Transverse colon (tissue), 4 donors: ENCODE measurements around the gene MMRN2. TPM values are rescaled to one million over a fixed set of nuclear protein-coding genes. Genes with fewer than 3 reads are reported as not detected.
"Not testable (repeated sequence)": the region's sequence is repeated elsewhere in the genome, so short reads cannot be mapped to it uniquely, and the experiment has no call there.

Experiments used
- DNase-seq: peaks from one replicate; pipeline ENCODE4 v3.0.0-alpha.2; 2019
- H3K27ac ChIP-seq, 4 donors: fragments of 200-600 bp; sonication (generic); 2 replicates each; pipeline ENCODE4 v1.5.1; 2016 to 2018; ENCODE audit warnings: inconsistent platforms in 4 of 4
- H3K27me3 ChIP-seq: fragments of 200-600 bp; sonication (generic); 2 replicates; pipeline ENCODE4 v1.5.1; 2017; ENCODE audit warnings: inconsistent platforms
- H3K36me3 ChIP-seq, 4 donors: fragments of 200-600 bp; sonication (generic); 2 replicates each; pipeline ENCODE4 v1.5.1; 2017 to 2019; ENCODE audit warnings: inconsistent platforms in 4 of 4
- H3K4me1 ChIP-seq, 4 donors: fragments of 200-600 bp; sonication (generic); 2 replicates each; pipeline ENCODE4 v1.5.1; 2017 to 2020; ENCODE audit warnings: inconsistent platforms in 4 of 4
- H3K4me3 ChIP-seq, 4 donors: fragments of 200-600 bp; sonication (generic); 1 replicate in 1 of 4; 2 replicates in 3 of 4; pipeline versions ENCODE4 v1.5.1 to v1.6.1; 2017 to 2019; ENCODE audit warnings: inconsistent platforms in 4 of 4
- H3K9me3 ChIP-seq, 2 donors: fragments of 200-600 bp; sonication (generic); 2 replicates each; pipeline ENCODE4 v1.5.1; 2017 to 2019; ENCODE audit warnings: inconsistent platforms in 2 of 2
- CTCF ChIP-seq, 5 experiments: fragments of 200-600 bp in 3 of 5; fragments of 450-650 bp in 2 of 5; sonication (generic) in 3 of 5; IDR thresholded peaks; 1 replicate in 2 of 5; 2 replicates in 3 of 5; pipeline ENCODE4 v1.5.1; 2016 to 2017; ENCODE audit warnings: antibody characterized with exemption in 5 of 5, inconsistent platforms in 3 of 5, mild to moderate bottlenecking in 2 of 5, moderate library complexity in 1 of 5
- EP300 ChIP-seq: sonication (generic); formaldehyde crosslinking; IDR thresholded peaks from one replicate; pipeline ENCODE4 v1.6.1; 2017; ENCODE audit warnings: antibody characterized with exemption, low read depth
- POLR2A ChIP-seq: fragments of 450-650 bp; IDR thresholded peaks from one replicate; pipeline ENCODE4 v1.6.1; 2016; ENCODE audit warnings: antibody characterized with exemption, mild to moderate bottlenecking, moderate library complexity
- POLR2AphosphoS5 ChIP-seq, 3 donors: sonication (generic); formaldehyde crosslinking; IDR thresholded peaks; one replicate each; pipeline ENCODE4 v1.6.1; 2016; ENCODE audit warnings: antibody characterized with exemption in 3 of 3
- WGBS, 2 donors: methylation state at CpG; one replicate each; pipeline ENCODE4 v1.1.5; 2018; ENCODE audit warnings: low coverage in 1 of 2; 5-methylcytosine and 5-hydroxymethylcytosine counted together
- in situ Hi-C, 4 donors: fragments of 200-750 bp; cut with MboI; loops; one replicate each; pipeline versions ENCODE4 v1.15.0 to v1.15.1; 2017; ENCODE audit warnings: low sequenced_read_pairs in 3 of 4, low pct_ligation_motif_present in 1 of 4, low pct_unique_long_range_greater_than_20kb in 1 of 4
- intact Hi-C: fragments of 100-400 bp; cut with DNase I; formaldehyde crosslinking; loops from one replicate; pipeline ENCODE4 v1.15.1; 2023; ENCODE audit warnings: low total_unique reads
- total RNA-seq, 4 donors: library from RNA; depleted of rRNA; stranded (reverse); fragments of >200 nt; gene quantifications; one replicate each; pipeline ENCODE4 v1.1.0, GENCODE V29; 2016

The MMRN2 gene
- total RNA-seq, 4 donors from 2014 or later, result 1.1 to 25.3 (median 8.1) TPM

GRCh38 chr10:86955501-86956194 is 1.8 kb downstream of the MMRN2 start:
- 64% methylated on average over 13 of the region's 16 CpGs; no CpG with 5 or more reads in 1 of the 2 donors for WGBS, 2 donors
- peak overlapping the region; percentile 50 to 69 (median 61) for H3K27ac ChIP-seq
- no peaks in the 10 kb centered on the region for H3K27me3 ChIP-seq
- DNase-seq, result no peak
- peaks cover 0 to 6% of the 10 kb centered on the region in 2 donors for H3K9me3 ChIP-seq
- peaks cover 0 to 31% (median 13%) of the 10 kb centered on the region in 4 donors for H3K4me1 ChIP-seq
- intact Hi-C loops, result no loop called here
- no peak for TF ChIP-seq EP300
- TF ChIP-seq POLR2AphosphoS5 (IDR thresholded peaks at IDR 0.05), result no peak
- no peak for TF ChIP-seq POLR2A
- TF ChIP-seq CTCF (IDR thresholded peaks at IDR 0.05), result no peak
- H3K36me3 ChIP-seq, result no peaks in the 10 kb centered on the region
- in situ Hi-C loops, result no loop called here
- H3K4me3 ChIP-seq, result no peak overlapping the region

- no peaks in the 10 kb centered on the region for H3K27me3 ChIP-seq
- 73 to 78% methylated on average over 2 to 13 of the region's 13 CpGs for WGBS, 2 donors
- TF ChIP-seq POLR2A (no peak), POLR2AphosphoS5 (IDR thresholded peaks at IDR 0.05) (no peak), CTCF (IDR thresholded peaks at IDR 0.05) (no peak), EP300 (no peak)
- no peak for DNase-seq
- H3K4me1 ChIP-seq, result peaks cover 0 to 31% (median 13%) of the 10 kb centered on the region in 4 donors
- intact Hi-C loops (no loop called here), in situ Hi-C loops (no loop called here)
- peak overlapping the region; percentile 50 to 69 (median 61) for H3K27ac ChIP-seq
- no peak overlapping the region for H3K4me3 ChIP-seq
- H3K36me3 ChIP-seq, result no peaks in the 10 kb centered on the region
- H3K9me3 ChIP-seq, result peaks cover 0 to 6% of the 10 kb centered on the region in 2 donors
These were observed 2.5 kb downstream of the MMRN2 start for GRCh38 chr10:86954681-86955500.

- no peak for DNase-seq
- Histone ChIP-seq H3K4me1 (peaks cover 0 to 27% (median 11%) of the 10 kb centered on the region in 4 donors), H3K36me3 (no peaks in the 10 kb centered on the region), H3K27ac (peak overlapping the region; percentile 50 to 69 (median 61)), H3K9me3 (peaks cover 0 to 6% of the 10 kb centered on the region in 2 donors), H3K27me3 (no peaks in the 10 kb centered on the region), H3K4me3 (no peak overlapping the region)
- in situ Hi-C loops (no loop called here), intact Hi-C loops (no loop called here)
- 65 to 73% methylated on average over 4 to 15 of the region's 15 CpGs for WGBS, 2 donors
- TF ChIP-seq POLR2A, result no peak
- no peak for TF ChIP-seq CTCF (IDR thresholded peaks at IDR 0.05)
- TF ChIP-seq POLR2AphosphoS5 (IDR thresholded peaks at IDR 0.05), result no peak
- no peak for TF ChIP-seq EP300
These were observed 3.4 kb downstream of the MMRN2 start for GRCh38 chr10:86953747-86954680.

- 94 to 95% methylated on average over 7 to 10 of the region's 10 CpGs for WGBS, 2 donors
- H3K4me3 ChIP-seq, intact Hi-C loops, H3K27me3 ChIP-seq, DNase-seq, in situ Hi-C loops, H3K9me3 ChIP-seq, H3K36me3 ChIP-seq: not testable (repeated sequence)
- H3K27ac ChIP-seq, result peak overlapping the region in 1 of 4 donors; percentile 57
- H3K4me1 ChIP-seq, result peaks cover 0 to 18% (median 6%) of the 10 kb centered on the region in 4 donors
These were observed 4.7 kb downstream of the MMRN2 start for GRCh38 chr10:86952697-86953096.
